COR-L47 (cell line): ENCODE data around the gene ENPEP.
"Not testable (repeated sequence)": the region's sequence is repeated elsewhere in the genome, so short reads cannot be mapped to it uniquely, and the experiment has no call there.

Source experiments
- DNase-seq: peaks from one replicate; lab custom pipeline; 2025; lab: John Stamatoyannopoulos, UW

Gene ENPEP

DNA sequence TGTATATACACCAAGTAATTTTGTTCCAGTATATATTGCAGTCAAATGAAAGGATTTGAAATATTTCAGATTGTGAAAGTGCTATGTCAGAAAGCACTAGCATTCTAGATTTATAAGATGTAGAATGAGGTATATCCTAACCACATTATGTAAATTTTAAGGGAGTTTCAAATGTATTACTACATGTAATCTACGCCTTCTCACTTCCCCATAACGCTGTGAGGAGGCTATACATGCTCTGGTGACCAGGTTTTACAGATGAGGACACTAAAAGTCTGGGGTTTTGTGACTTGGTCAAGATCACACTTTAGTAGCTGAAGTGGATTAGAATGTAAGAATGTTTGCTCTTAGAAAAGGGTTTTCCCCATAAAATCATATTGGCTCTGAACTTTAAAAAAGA, 8.1 kb downstream of the ENPEP start:
- no peak for DNase-seq

DNA sequence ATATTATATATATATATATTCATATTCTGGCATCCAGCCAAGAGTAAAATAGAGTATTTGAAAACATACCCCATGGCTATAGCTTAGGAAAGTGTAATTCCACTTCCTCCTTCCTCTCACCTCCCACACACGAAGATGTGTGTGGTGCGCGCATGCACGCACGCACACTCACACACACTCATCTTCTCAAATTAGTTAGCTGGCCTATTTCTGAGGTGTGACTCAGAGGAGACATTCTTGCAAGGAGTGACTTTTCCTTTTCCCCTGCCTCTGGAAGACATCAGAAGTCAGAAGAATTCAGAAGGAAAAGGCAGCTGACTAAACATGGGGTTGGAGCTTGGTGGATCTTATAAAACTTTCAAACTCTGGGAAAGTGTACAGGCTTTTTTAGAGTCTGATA, 8.8 kb downstream of the ENPEP start:
- DNase-seq, result no peak

DNA sequence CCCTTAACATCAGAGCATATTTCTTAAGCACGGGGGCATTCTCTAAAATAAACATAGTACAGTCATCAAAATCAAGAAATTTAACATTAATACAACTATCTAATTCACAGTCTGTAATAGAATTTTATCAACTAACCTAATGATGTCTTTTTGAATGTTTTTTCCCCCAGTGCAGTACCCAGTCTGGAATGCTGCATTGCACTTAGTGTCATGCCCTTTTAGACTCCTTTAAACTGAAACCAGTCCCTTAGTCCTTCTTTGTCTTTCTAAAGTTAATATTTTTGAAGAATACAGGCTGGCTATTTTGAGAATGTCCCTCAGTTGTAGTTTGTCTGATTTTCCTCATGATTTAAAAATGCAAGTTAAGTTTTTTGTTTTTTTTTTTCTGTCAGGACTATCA, 9.5 kb downstream of the ENPEP start:
- no peak for DNase-seq

DNA sequence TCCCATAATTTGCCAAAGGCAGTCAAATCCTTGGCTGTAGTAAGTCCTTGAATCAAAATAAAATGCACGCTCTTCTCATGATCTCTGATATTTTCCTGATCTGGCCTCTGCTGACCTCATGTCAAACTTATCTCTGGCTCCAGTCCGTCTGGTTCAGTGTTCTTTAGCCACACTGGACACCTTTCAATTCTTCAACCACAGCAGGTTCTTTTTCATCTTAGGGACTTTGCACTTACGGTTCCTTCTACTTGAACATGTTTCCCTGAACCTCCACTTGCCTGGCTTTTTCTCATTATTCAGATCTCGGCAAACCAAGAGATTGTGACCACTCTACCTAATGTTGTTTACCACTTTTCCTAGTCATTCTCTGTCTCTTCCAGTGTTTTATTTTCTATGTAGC, 10.3 kb downstream of the ENPEP start:
- no peak for DNase-seq

DNA sequence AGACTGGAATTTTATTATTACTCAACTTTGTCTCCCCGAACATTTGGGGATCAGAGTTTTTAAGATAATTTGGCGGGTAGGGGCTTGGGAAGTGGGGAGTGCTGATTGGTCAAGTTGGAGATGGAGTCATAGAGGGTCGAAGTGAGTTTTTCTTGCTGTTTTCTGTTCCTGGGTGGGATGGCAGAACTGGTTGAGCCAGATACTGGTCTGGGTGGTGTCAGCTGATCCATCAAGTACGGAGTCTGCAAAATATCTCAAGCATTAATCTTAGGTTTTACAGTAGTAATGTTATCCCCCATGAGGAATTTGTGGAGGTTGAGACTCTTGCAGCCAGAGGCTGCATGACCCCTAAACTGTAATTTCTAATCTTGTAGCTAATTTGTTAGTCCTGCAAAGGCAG, 10.9 kb downstream of the ENPEP start:
- not testable (repeated sequence) for DNase-seq

DNA sequence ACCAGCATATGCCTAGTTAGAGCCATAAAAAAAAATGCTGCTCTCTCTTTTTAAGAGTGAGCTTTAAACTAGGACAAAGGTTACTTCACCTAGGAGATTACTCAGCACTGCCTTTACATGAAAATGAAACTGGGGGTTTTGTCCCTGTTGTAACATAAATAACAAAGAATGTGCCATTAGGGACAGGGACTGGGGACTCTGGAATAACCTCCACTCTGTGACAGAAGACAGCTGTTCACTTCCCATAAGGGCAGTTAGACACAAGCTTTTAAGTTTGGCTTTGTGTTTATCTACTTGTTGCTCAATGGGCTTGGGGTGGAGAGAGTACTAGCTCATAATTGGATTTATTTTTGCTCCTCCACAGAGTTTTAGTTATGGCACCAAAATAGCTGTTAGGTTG, 11.9 kb downstream of the ENPEP start:
- no peak for DNase-seq

DNA sequence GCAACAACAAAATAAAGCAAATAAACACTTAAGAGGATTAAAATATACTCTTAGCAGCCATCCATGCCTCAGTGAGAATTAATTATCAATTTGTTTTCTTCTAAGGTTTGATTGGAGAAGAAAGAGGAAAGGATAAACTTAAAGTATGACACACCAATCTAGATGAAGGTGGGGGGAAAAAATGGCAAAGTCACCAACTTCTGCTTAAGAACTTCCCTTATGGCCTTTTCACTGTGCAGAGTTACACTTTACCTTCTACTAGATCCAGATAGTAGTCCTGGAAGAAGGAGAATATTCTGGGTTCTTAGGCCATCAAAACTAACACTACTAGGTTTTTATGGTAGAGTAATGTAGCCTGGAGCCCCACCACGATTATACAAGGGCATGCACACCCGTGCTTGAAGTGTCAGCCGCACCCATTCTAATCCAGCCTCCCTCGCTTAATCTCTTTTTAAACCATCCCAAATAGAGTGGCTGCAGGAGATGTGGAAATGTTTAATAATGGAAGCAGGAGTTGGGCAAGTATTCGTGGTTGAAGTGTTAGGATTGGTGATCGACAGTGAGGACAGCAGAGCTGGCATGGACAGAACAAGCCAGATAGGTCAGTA, 14.1 kb downstream of the ENPEP start:
- DNase-seq, result no peak

DNA sequence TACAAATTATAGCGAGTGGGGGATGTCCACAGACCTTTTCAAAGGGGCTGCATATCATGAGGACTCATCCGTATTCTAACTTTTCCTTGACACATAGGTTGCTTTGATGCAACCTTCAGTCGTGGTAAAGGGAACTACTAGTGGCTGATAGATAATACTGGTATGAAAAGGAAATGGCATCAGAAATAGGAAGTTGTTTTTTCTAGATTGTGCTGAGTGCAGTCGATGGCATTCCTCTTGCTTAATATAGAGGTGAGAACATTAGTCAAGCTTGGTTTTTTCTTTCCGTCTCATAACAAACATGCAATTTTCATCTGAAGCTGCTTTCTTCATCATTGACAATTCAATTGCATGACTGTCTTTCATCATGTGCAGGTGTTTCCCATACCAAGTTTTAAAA, 16.6 kb downstream of the ENPEP start:
- DNase-seq, result no peak

DNA sequence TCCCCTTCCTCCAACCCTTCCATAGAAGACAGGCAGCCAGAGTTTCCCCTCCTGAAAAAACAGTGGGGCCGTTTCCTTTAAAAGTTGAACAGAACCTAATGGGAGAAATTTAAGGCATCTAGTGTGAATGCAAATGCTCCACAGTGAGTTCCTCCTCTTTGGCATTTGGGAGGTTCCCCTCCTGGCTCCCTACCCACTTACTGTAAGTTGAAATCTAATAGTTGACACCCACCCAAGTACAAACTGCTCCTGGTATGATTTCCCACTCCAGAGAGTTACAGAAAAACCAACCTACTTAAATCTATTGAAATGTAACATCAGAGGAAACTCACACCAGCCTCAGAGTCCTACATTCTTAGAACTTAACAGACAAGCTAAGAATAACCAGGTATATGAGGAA, 17.6 kb downstream of the ENPEP start:
- no peak for DNase-seq

DNA sequence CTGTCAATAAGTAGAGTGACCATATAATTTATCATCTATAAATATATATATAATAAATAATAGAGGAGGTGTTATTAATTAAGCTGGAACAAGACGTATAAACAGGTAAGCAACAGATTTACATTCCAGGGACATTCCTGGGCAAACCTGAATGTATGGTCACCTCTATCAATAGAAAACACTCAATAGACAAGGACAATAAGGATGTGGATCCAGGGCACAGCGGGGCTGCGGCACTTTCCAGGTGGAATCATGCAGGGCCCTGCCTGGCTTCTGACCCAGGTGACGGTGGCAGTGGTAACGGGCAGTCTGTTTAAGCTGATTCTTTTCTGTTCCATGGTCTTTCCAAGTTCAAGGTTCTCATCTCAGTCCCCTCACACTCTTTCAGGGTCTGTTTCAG, 22.5 kb downstream of the ENPEP start:
- no peak for DNase-seq

DNA sequence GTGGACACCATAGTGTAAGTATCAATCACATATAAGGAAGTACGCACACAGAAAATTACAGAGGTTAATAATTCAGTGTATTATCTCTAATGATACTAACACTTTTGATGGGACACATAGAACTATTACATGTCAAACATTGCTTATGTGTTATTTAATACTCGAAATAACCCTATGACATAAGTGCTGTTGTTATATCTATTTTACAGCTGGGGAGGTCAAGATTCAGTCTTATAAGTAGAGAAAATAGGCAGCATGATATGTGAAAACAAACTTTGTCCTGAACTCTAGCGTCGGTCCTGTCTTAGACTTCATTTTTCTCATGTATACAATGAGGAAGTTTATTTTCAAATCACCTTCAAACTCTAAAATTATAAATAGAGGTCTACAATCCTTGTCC, 23.2 kb downstream of the ENPEP start:
- DNase-seq, result no peak

DNA sequence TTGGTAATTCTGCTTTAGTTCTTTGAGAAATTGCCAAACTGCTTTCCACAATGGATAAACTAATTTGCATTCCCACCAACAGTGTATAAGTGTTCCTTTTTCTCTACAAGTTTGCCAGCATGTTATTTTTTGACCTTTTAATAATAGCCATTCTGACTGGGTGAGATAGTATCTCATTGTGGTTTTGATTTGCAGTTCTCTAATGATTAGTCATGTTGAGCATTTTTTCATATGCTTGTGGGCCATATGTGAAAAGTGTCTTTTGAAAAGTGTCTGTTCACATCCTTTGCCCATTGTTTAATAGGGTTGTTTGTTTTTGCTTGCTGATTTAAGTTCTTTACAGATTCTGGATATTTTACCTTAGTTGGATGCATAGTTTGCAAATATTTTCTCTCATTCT, 25.9 kb downstream of the ENPEP start:
- DNase-seq, result no peak

DNA sequence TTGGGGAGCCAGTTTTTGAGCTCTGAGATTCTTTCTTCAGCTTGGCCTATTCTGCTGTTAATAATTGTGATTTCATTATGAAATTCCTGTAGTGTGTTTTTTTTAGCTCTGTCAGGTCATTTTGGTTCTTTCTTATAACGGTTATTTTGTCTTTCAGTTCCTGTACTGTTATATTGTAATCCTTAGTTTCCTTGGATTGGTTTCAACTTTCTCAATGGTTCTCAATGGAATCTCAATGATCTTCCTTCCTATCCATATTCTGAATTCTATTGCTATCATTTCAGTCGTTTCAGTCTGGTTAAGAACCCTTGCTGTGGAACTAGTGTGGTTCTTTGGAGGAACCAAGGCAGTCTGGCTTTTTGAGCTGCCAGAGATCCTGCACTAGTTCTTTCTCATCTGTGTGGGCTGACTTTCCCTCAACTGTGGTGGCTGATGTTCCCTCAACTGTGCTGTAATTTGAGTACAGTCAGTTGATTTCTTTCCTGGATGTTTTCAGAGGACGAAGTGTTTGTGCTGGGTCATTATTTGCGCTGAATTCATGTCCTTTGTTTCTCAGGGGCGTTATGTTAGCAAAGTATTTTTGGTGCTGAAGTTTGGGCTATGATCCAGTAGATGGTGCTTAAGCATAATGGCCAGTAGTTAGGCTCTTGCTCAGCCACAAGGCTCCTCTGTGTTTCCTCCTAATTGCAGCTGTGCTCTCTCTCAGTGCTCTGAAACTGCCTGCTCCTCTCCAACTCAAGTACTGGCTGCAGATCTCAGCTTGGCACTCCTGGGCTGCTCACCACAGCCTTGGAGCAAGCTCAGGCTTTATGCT, 27.5 kb downstream of the ENPEP start:
- DNase-seq, result no peak

DNA sequence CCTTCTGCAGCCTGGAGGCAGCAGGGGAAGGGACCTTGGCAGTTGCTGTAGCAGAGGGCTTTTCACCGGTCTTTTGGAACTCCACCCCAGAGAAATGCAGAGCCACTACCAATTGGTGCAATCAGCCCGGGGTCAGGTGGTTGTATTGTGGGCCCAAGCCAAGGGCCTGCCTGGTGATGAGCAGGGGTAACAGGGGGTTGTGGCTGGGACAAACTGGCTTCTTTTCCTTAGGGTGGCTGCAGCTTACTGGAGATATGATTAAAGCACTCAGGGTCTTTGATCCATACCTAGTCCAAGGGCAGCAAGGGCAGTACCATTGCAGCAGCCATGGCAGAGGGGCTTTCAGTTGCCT, 28.1 kb downstream of the ENPEP start:
- DNase-seq, result no peak

DNA sequence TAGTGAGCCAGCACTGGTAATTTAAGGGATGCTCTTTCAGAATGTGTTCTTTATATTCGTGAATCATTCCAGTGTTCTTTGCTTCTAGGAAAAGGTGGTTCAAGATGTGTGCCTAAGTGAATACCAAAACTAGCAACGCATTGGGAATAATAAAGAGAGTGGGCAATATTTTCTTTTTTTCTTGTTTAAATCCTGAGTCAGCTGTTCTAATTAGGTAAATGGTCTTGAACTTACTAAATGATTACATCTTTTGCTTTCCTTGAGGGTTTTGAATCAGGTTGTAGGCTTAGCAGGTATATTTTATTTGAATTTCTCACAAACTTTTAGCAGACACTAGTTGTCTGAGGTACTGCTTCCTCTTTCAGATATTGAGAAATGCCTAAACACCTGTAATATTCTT, 29.5 kb downstream of the ENPEP start:
- no peak for DNase-seq

DNA sequence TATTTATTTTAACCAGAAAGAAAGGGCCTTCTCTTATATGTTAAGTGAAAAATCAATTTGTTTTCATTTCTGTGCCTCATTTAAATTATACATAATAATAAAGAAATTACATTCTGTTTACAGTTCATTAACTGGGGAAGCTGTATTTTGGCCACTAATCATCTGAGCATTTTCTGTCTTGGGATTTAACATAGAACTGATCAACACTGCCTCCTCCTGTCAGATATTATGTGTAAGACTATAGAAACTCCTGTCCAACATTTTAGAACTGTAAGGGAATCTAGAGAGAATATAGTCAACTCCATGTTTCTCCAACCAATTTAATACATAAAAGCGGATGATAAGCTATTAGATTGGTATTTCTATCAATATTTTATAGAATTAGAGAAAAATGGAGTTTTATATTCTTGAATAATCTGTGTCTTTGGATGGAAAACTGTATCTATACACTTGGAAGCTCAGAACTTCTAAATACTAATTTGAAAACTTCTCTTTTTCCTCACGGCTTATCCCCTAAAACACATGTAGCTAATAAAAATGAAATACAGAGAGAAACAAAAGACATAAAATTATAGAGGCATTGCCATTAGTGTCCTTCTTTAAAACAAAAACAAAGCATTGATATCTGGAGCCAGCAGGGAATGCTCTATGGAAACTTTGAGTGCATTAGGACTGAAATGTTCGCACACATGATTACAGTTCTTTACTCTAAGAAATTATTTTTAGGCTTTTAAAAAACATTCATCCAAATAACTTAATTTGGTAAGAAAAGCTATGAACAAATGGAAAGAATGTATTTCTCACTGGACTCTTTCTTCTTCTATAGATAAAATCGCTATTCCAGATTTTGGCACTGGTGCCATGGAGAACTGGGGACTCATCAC, 33.1 kb downstream of the ENPEP start:
- no peak for DNase-seq

DNA sequence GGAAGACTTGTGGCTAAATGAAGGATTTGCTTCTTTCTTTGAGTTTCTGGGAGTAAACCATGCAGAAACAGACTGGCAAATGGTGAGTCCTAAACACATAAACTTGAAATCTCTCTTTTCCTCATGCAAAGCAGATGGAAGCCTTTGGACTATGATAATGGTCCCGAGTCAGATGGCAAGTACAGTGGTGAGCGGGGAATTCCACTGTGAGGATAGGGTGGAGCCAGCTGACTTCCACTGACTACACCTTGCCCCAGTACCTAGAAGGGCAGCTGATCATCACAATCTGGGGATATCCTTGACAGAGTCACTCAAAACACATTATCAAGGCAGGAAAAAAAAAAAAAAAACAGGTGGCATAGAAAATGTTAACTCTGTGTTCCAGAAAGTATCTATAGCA, 34.3 kb downstream of the ENPEP start:
- no peak for DNase-seq

DNA sequence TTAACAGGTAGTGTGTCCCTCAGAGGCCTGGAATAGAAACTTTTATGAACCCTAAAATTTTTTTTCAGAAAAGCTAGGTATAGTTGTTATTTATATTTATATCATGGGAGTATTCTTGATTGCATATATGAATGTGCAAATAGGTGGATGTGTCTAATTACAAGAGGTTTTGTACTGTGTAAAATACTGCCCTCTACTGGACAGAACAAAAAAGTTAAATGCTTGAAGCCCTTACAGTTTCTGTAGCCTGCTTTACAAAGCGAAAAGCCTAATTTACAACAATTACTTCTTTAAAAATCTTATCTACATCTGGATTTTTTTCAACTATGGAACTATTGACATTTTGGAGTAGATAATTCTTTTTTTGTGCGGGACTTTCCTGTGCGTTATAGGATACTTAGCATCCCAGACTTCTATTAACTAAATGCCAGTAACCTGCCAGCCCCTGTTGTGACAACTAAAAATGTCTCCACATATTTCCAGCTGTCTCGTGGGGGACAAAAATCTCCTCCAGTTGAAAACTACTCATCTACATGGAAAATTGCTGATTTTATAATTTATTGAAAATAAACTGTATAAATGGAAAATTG, 35.1 kb downstream of the ENPEP start:
- peak; percentile 53 for DNase-seq

DNA sequence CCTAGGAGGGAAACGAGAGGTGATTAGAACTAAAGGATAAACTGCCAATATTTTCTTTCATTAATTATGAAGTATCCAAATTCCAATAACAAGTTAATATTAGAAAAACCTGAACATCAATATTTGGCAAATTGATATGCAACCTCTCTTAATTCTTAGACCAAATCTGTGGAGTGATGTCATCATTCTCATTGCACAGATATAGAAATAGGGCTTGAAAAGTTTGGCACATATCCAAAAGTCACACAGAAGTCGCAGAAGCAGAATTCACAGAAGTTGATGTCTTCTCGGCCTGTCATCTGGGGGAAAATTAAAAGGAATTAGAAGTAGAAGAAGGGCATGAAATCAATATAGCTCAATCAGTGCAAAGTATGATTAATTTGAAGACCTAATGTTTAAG, 36.9 kb downstream of the ENPEP start:
- no peak for DNase-seq

DNA sequence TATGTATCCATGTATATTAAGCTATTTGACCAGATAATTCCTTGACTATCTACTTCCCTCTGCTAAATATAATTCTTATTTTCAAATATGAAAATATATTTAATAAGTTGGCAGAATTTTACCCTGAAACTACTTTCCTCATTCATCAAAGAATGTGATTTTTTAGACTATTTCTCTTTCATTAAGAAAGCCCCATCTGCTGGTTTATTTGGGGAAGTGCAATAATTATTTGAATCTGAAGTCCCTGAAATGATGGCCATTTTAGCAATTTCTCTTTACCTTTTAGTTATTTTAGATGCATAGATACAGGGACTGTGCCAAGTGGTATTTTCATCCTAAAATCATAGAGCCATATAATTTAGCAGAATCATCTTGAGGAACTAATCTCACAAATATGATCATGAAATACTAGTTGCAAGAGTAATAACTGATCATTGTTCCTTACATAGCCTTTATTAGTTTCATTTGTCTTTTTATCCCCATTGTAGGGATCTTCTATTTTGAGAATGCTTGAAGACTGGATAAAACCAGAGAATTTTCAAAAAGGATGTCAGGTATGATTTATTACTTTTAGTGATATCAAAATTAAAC, 39.0 kb downstream of the ENPEP start:
- peak; percentile 4 for DNase-seq

DNA sequence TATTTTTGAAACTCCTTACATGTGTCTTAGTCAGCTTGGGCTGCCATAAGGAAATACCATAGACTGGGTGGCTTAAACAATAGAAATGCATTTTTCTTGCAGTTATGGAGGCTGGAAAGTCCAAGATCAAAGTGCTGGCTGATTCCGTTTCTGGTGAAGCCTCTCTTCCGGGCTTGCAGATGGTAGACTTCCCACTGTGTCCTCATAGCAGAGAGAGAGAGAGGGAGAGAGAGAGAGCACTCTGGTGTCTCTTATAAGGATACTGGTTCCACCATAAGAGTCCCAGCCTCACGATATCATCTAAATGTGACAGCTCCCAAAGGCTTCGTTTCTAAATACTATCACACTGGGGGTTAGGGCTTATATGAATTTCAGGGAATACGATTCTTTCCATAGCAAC, 39.7 kb downstream of the ENPEP start:
- peak; percentile 6 for DNase-seq
